Gastrocnemius medialis (tissue), 4 donors: Measurements from ENCODE around the gene CDKN1C.

ENCODE experiments used
- CTCF ChIP-seq, 5 experiments: fragments of 450-650 bp in 3 of 5; fragments of 200-600 bp in 2 of 5; sonication (generic) in 2 of 5; IDR thresholded peaks in 4 of 5; conservative IDR thresholded peaks in 1 of 5; 1 replicate in 4 of 5; 2 replicates in 1 of 5; pipeline ENCODE4 v1.5.1; 2016 to 2019; ENCODE audit warnings: antibody characterized with exemption in 5 of 5, mild to moderate bottlenecking in 3 of 5, moderate library complexity in 3 of 5
- POLR2A ChIP-seq, 2 donors: fragments of 450-650 bp; IDR thresholded peaks; one replicate each; pipeline ENCODE4 v1.6.1; 2017; ENCODE audit warnings: antibody characterized with exemption in 2 of 2, mild to moderate bottlenecking in 2 of 2, moderate library complexity in 2 of 2

DNA sequence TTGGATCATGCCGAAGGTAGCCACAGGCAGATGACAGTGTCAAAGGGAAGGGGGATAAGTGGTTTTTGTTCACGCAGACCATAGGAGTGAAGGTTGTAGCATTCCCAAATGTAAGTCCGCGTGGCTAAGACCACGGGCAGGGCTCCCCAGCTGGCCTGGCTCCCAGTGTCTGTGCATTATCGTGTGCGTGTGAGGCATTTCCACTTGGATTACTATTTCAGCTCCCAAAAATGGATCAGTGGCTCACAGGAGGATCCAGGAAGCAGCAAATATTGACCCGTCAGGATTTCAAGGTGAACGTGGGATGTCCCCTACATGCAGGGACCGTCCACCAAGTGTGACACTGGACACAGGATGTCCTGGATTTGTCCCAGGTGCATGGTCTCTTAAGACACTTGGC is 10.6 kb downstream of the CDKN1C start:
- TF ChIP-seq CTCF (IDR thresholded peaks at IDR 0.05 in 4 of 5, conservative IDR thresholded peaks at IDR 0.05 in 1 of 5), result no peak
- no peak for TF ChIP-seq POLR2A (IDR thresholded peaks at IDR 0.05)
